Activated CD4-positive, alpha-beta memory T cell treated with anti-CD3 and anti-CD28 coated beads for 36 hours (primary cell): Measurements from ENCODE around the gene ZNF333. TPM values are rescaled to one million over a fixed set of nuclear protein-coding genes. Genes with fewer than 3 reads are reported as not detected.

Experiments used
- CTCF ChIA-PET: fragments of 350-600 bp; sonication (Branson Sonifier 250); formaldehyde crosslinking; loops from one replicate; lab custom pipeline; 2021; ENCODE audit warnings: antibody characterized with exemption, inconsistent platforms; lab: Charles Lee
- POLR2A ChIA-PET: fragments of 350-600 bp; sonication (Branson Sonifier 250); formaldehyde crosslinking; loops from one replicate; lab custom pipeline; 2021; ENCODE audit warnings: antibody characterized with exemption; lab: Charles Lee
- DNase-seq: peaks from one replicate; pipeline ENCODE4 v3.0.0-alpha.2; 2020
- H3K27ac Mint-ChIP-seq: one replicate; pipeline ENCODE4 v1.8.0; 2021; ENCODE audit warnings: mixed read lengths
- H3K27me3 Mint-ChIP-seq: one replicate; pipeline ENCODE4 v1.8.0; 2021; ENCODE audit warnings: mixed read lengths
- H3K36me3 Mint-ChIP-seq: one replicate; pipeline ENCODE4 v1.8.0; 2021; ENCODE audit warnings: mixed read lengths
- H3K4me1 Mint-ChIP-seq: one replicate; pipeline ENCODE4 v1.8.0; 2021; ENCODE audit warnings: low read depth, mixed read lengths
- H3K4me3 Mint-ChIP-seq: one replicate; pipeline ENCODE4 v1.8.0; 2021; ENCODE audit warnings: mild to moderate bottlenecking, mixed read lengths
- H3K9me3 Mint-ChIP-seq: one replicate; pipeline ENCODE4 v1.8.0; 2021; ENCODE audit warnings: mixed read lengths
- intact Hi-C: fragments of 100-400 bp; cut with micrococcal nuclease; formaldehyde crosslinking; loops from one replicate; pipeline ENCODE4 v1.15.1; 2023
- total RNA-seq, 2 experiments: library from RNA; stranded (reverse); gene quantifications; one replicate each; pipeline ENCODE4 v1.2.3, GENCODE V29; 2021

Gene ZNF333
- total RNA-seq, 2 experiments from 2014 or later, result 16.7 to 18.0 TPM

GRCh38 chr19:14673088-14673487 is 16.8 kb upstream of the ZNF333 start:
- ChIA-PET CTCF (interaction anchor here (4.4 kb wide), 1 partner anchor 13 kb away, joined by 24 read pairs; no protein-coding TSS in a partner anchor), POLR2A (no interaction called here)
- Mint-ChIP-seq H3K27me3 (peaks cover 15% of the 10 kb centered on the region), H3K27ac (no peak overlapping the region), H3K9me3 (peaks cover 12% of the 10 kb centered on the region), H3K4me3 (no peak overlapping the region), H3K36me3 (peaks cover 8% of the 10 kb centered on the region), H3K4me1 (peaks cover 16% of the 10 kb centered on the region)
- intact Hi-C loops, result no loop called here
- DNase-seq, result no peak

GRCh38 chr19:14674764-14675163 is 15.1 kb upstream of the ZNF333 start, which contains the start of gene ADGRE3:
Gene ADGRE3 (minus strand): TSS chr19:14674844. CDS start chr19:14674770, 74 bp downstream.
- H3K4me1 Mint-ChIP-seq, result peaks cover 7% of the 10 kb centered on the region
- H3K36me3 Mint-ChIP-seq, result peaks cover 7% of the 10 kb centered on the region
- no peak for DNase-seq
- ChIA-PET POLR2A (no interaction called here), CTCF (interaction anchor here (0.9 to 1.4 kb wide), 2 partner anchors 33 to 101 kb away, joined by 3 to 7 read pairs; no protein-coding TSS in a partner anchor)
- intact Hi-C loops, result no loop called here
- H3K27me3 Mint-ChIP-seq, result peaks cover 14% of the 10 kb centered on the region
- no peak within 1 kb of the TSS for H3K27ac Mint-ChIP-seq
- peaks cover 7% of the 10 kb centered on the region for H3K9me3 Mint-ChIP-seq
- no peak within 1 kb of the TSS for H3K4me3 Mint-ChIP-seq

- POLR2A ChIA-PET, result no interaction called here
- Mint-ChIP-seq H3K36me3 (no peaks in the 10 kb centered on the region), H3K4me3 (no peak overlapping the region)
These were observed 13.1 kb upstream of the ZNF333 start for GRCh38 chr19:14676762-14677161.

DNA sequence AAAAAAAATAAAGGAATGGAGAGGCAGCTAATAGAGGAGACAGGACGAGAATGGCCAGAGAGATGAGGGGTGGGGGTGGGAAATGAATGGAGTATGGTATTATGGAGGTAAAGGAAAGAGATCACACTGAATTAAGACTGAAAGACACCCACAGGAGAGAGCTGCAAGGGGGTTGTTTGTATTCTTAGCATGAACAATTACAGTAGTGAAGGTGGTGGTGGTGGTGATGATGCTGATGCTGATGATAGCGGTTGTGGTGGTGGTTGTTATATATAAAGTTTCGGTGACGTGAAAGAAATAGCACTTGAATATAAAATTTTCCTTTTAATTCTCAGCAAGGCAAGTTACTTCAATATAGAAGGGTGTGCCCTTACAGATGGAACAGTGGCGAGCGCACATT is 12.4 kb upstream of the ZNF333 start:
- intact Hi-C loops, result no loop called here
- no peak overlapping the region for H3K4me3 Mint-ChIP-seq
- POLR2A ChIA-PET, result no interaction called here
- H3K9me3 Mint-ChIP-seq, result no peaks in the 10 kb centered on the region
- H3K4me1 Mint-ChIP-seq, result peaks cover 4% of the 10 kb centered on the region
- H3K27ac Mint-ChIP-seq, result no peak overlapping the region
- H3K36me3 Mint-ChIP-seq, result no peaks in the 10 kb centered on the region
- DNase-seq, result peak; percentile 40
- CTCF ChIA-PET, result interaction anchor here (0.9 to 2.1 kb wide), 3 partner anchors 9 to 104 kb away, joined by 3 to 6 read pairs (median 6); no protein-coding TSS in a partner anchor
- peaks cover 11% of the 10 kb centered on the region for H3K27me3 Mint-ChIP-seq

More at GRCh38 chr19:14676762-14677161, 13.1 kb upstream of the ZNF333 start:
- intact Hi-C loops, result no loop called here
- CTCF ChIA-PET, result interaction anchor here (0.9 to 2.1 kb wide), 3 partner anchors 10 to 103 kb away, joined by 3 to 6 read pairs (median 6); no protein-coding TSS in a partner anchor
- H3K4me1 Mint-ChIP-seq, result peaks cover 6% of the 10 kb centered on the region
- no peaks in the 10 kb centered on the region for H3K9me3 Mint-ChIP-seq
- DNase-seq, result no peak
- peaks cover 11% of the 10 kb centered on the region for H3K27me3 Mint-ChIP-seq
- H3K27ac Mint-ChIP-seq, result no peak overlapping the region

DNA sequence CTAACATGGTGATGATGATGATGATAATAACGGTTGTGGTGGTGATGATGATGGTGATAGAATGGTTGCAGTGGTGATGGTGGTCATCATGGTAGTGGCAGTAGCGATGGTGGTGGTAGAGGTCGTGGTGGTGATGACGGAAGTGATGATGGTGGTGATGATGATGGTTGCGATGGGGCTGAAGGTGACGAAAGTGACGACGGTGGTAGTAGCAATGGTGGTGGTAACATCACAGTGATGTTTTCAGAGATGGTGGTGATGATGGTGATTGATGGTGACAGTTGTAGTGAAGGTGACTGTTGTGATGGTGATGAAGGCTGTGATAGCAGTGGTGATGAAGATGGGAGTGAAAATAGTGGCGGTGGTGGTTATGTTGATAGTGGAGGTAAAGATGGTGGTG is 11.6 kb upstream of the ZNF333 start:
- ChIA-PET POLR2A (no interaction called here), CTCF (interaction anchor here (2.1 kb wide), 1 partner anchor 104 kb away, joined by 6 read pairs; no protein-coding TSS in a partner anchor)
- H3K27ac Mint-ChIP-seq, result no peak overlapping the region
- no peaks in the 10 kb centered on the region for H3K9me3 Mint-ChIP-seq
- no peak for DNase-seq
- H3K27me3 Mint-ChIP-seq, result peaks cover 7% of the 10 kb centered on the region
- no peak overlapping the region for H3K4me3 Mint-ChIP-seq
- H3K36me3 Mint-ChIP-seq, result no peaks in the 10 kb centered on the region
- intact Hi-C loops, result no loop called here
- peaks cover 4% of the 10 kb centered on the region for H3K4me1 Mint-ChIP-seq

DNA sequence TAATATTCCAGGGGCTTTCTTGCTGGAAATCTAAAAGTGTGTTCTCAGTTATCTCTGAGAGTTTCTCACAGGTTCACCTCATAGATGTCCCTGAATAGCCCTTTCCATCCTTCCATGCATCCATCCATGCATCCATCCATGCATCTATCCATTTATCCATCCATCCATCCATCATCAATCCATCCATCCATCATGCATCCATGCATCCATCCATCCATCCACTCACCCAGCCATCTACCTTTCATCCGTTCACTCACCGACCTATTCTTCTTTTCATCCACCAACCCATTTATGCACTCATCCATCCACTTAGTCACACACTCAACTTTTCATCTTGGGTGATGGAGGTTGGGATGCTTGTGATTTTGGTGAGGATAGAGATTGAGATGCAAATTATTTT is 7.8 kb upstream of the ZNF333 start:
- Mint-ChIP-seq H3K9me3 (no peaks in the 10 kb centered on the region), H3K27me3 (no peaks in the 10 kb centered on the region), H3K4me1 (no peaks in the 10 kb centered on the region), H3K36me3 (no peaks in the 10 kb centered on the region), H3K4me3 (no peak overlapping the region), H3K27ac (no peak overlapping the region)
- ChIA-PET POLR2A (no interaction called here), CTCF (interaction anchor here (2.3 to 12.0 kb wide), 2 partner anchors 106 to 108 kb away, joined by 8 to 565 read pairs; partner anchors contain the start of gene NDUFB7)
- no peak for DNase-seq
- intact Hi-C loops, result no loop called here

DNA sequence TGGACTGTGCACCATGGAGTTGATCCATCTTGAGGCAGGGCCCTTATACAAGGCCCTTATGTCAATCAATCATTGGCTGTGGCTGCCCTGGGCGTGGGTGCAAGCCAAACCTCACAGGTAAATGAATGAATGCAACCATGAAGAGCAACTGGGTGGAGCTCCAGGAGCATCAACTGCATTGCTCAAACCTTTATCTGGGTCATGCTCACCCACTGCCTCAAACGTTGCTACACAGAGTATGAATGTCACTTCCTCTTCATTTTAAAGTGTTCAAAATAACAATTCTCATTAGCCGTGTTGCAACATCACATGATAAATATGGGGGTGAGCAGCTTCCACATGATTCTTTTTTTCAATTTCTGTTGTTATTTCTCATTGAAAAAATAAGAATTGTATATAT is 6.4 kb upstream of the ZNF333 start:
- ChIA-PET POLR2A (no interaction called here), CTCF (interaction anchor here (12.0 kb wide), 1 partner anchor 107 kb away, joined by 565 read pairs; the partner anchor contains the start of gene NDUFB7)
- H3K4me1 Mint-ChIP-seq, result no peaks in the 10 kb centered on the region
- no peak overlapping the region for H3K27ac Mint-ChIP-seq
- no peak overlapping the region for H3K4me3 Mint-ChIP-seq
- intact Hi-C loops, result no loop called here
- no peaks in the 10 kb centered on the region for H3K27me3 Mint-ChIP-seq
- H3K9me3 Mint-ChIP-seq, result no peaks in the 10 kb centered on the region
- no peaks in the 10 kb centered on the region for H3K36me3 Mint-ChIP-seq
- peak; percentile 12 for DNase-seq

DNA sequence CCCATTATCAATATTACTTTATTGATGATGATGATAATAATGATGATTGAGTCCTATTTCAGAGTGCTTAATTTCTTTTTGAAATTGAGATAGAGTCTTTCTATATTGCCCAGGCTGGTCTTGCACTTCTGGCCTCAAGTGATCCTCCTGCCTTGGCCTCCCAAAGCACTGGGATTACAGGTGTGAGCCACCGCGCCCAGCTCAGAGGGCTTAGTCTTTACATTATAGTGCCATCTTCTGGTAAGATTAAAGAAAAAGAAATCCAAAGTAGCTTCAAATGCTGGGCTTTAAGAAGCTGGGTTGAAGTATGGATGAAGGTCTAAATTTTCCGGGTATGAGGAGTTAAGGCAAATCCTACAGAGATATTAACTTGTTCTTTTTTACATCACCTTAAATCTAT is 3.4 kb upstream of the ZNF333 start:
- peak; percentile 43 for DNase-seq
- no peaks in the 10 kb centered on the region for H3K36me3 Mint-ChIP-seq
- no peaks in the 10 kb centered on the region for H3K9me3 Mint-ChIP-seq
- H3K4me1 Mint-ChIP-seq, result peaks cover 14% of the 10 kb centered on the region
- H3K27me3 Mint-ChIP-seq, result no peaks in the 10 kb centered on the region
- H3K27ac Mint-ChIP-seq, result no peak overlapping the region
- no peak overlapping the region for H3K4me3 Mint-ChIP-seq
- POLR2A ChIA-PET, result interaction anchor here (1.5 kb wide), 1 partner anchor 112 kb away, joined by 12 read pairs; no protein-coding TSS in a partner anchor
- intact Hi-C loops, result loop anchor here (1.0 kb wide), 1 partner anchor 112 kb away; no protein-coding TSS in a partner anchor
- CTCF ChIA-PET, result interaction anchor here (0.6 to 12.0 kb wide), 22 partner anchors 9 to 206 kb away, joined by 3 to 565 read pairs (median 4); partner anchors contain the start of genes CLEC17A and NDUFB7

DNA sequence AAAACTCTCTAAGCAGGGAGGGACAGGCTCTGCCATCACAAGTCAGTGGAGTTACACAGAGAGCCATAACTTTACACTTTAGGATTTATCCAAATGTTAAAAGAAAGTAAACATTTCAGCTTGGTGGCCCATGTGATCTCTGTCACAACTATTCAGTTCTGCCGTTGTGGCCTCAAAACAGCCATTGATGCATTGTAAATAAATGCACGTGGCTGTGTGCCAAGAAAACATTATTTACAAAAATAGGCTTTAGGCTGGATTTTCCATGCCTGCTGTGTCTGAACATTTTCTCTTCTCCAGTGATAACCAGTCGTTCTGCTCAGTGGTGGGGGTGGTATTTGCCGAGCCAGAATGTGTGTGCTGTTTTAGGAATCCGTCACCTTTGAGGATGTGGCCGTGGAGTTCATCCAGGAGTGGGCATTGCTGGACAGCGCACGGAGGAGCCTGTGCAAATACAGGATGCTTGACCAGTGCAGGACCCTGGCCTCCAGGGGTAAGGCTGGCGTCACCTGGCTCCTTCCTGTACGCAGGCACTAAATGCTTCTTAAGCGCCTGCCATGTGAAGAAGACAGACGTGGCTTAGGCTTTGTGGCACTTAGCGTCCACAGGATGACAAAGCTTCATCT is 4.9 kb downstream of the ZNF333 start:
- ChIA-PET CTCF (interaction anchor here (1.3 to 1.7 kb wide), 2 partner anchors 10 kb away, joined by 3 to 5 read pairs; no protein-coding TSS in a partner anchor), POLR2A (no interaction called here)
- intact Hi-C loops, result no loop called here
- Mint-ChIP-seq H3K4me3 (no peak overlapping the region), H3K36me3 (peaks cover 18% of the 10 kb centered on the region), H3K4me1 (peaks cover 17% of the 10 kb centered on the region), H3K27ac (no peak overlapping the region), H3K9me3 (no peaks in the 10 kb centered on the region), H3K27me3 (no peaks in the 10 kb centered on the region)
- no peak for DNase-seq

GRCh38 chr19:14695471-14695870 is 5.6 kb downstream of the ZNF333 start:
- Mint-ChIP-seq H3K27me3 (no peaks in the 10 kb centered on the region), H3K4me3 (no peak overlapping the region), H3K36me3 (peaks cover 24% of the 10 kb centered on the region), H3K27ac (no peak overlapping the region), H3K4me1 (peaks cover 14% of the 10 kb centered on the region), H3K9me3 (no peaks in the 10 kb centered on the region)
- POLR2A ChIA-PET, result no interaction called here
- intact Hi-C loops, result no loop called here
- no peak for DNase-seq
- CTCF ChIA-PET, result interaction anchor here (1.3 to 1.8 kb wide), 2 partner anchors 9 to 11 kb away, joined by 3 to 6 read pairs; no protein-coding TSS in a partner anchor

- H3K4me1 Mint-ChIP-seq, result no peaks in the 10 kb centered on the region
- CTCF ChIA-PET, result no interaction called here
- H3K36me3 Mint-ChIP-seq, result peaks cover 56% of the 10 kb centered on the region
- DNase-seq, result no peak
- no peaks in the 10 kb centered on the region for H3K27me3 Mint-ChIP-seq
- H3K9me3 Mint-ChIP-seq, result no peaks in the 10 kb centered on the region
- intact Hi-C loops, result no loop called here
- POLR2A ChIA-PET, result no interaction called here
- no peak overlapping the region for H3K4me3 Mint-ChIP-seq
- H3K27ac Mint-ChIP-seq, result no peak overlapping the region
These were observed 9.8 kb downstream of the ZNF333 start for GRCh38 chr19:14699641-14700040.

DNA sequence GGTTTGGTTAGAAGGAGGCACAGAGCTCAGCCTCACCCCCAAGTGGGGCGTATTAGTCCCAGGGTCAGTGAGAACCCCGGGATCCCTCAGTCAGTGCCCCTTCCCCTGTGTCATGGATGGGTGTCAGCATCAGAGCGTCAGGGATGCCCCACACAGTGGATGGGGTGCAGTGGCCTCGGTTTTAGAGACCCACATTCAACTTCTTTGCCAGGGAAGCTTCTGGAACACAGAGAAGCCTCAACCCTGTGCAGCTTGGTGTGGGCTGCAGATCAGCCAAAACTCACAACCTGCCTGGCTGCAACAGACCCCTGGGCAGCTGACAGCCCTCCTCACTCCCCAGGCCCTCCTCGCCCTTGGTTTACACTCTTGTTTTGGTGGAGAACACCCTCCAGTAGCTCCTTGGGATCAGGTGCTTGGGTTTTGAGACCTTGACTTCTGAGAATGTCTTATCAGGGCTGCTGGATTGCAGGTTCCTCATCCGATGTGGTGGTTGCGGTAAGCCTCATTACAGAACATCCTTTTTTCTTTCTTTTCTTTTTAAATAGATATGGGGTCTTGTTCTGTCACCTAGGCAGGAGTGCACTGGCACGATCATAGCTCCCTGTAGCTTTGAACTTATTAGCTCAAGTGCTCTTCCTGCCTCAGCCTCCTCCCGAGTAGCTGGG is 11.0 kb downstream of the ZNF333 start:
- CTCF ChIA-PET, result interaction anchor here (0.6 to 0.8 kb wide), 2 partner anchors 13 to 83 kb away, joined by 3 read pairs; no protein-coding TSS in a partner anchor
- no peaks in the 10 kb centered on the region for H3K9me3 Mint-ChIP-seq
- H3K4me3 Mint-ChIP-seq, result no peak overlapping the region
- H3K36me3 Mint-ChIP-seq, result peaks cover 63% of the 10 kb centered on the region
- intact Hi-C loops, result no loop called here
- H3K27ac Mint-ChIP-seq, result no peak overlapping the region
- POLR2A ChIA-PET, result no interaction called here
- H3K27me3 Mint-ChIP-seq, result no peaks in the 10 kb centered on the region
- no peaks in the 10 kb centered on the region for H3K4me1 Mint-ChIP-seq
- DNase-seq, result no peak
